ENCODE results near the gene MAS1L. TPM values are rescaled to one million over a fixed set of nuclear protein-coding genes. Genes with fewer than 3 reads are reported as not detected.

Gene MAS1L
- total RNA-seq, 1 experiment from 2014 or later: not detected

GRCh38 chr6:29461021-29461814 is 26.5 kb downstream of the MAS1L start:
- ChIA-PET POLR2A (no interaction called here), CTCF (no interaction called here), RAD21 (ENCODE audit: low non-redundant PET in 1 of 2, low total read pairs in 2 of 2, uncharacterized antibody in 2 of 2, unreplicated experiment in 2 of 2) (no interaction called here)
- no TSS peak for BruUV-seq (replicated peaks)
- DNase-seq (ENCODE audit: low read depth, low spot score): no peak
- no peak overlapping the region for H3K4me3 ChIP-seq (replicated peaks in 1 of 2; ENCODE audit: low read depth in 1 of 2, low read length in 2 of 2)
- H3K27ac ChIP-seq (ENCODE audit: low read depth, low read length): no peak overlapping the region
- no peaks in the 10 kb centered on the region for H3K9me2 ChIP-seq (ENCODE audit: insufficient read depth)
- no peak overlapping the region for H3K4me2 ChIP-seq (ENCODE audit: low read length)
- no peaks in the 10 kb centered on the region for H3K9me3 ChIP-seq (ENCODE audit: control insufficient read depth in 1 of 2, insufficient read depth in 1 of 2, low read depth in 1 of 2, low read length in 2 of 2)
- intact Hi-C loops (cut with micrococcal nuclease): no loop called here
- no peaks in the 10 kb centered on the region for H3K79me2 ChIP-seq (ENCODE audit: insufficient read depth, low read length)
- no peaks in the 10 kb centered on the region for H4K20me1 ChIP-seq (ENCODE audit: insufficient read depth)
- 0 out of 4 replicates have a peak, but pooled peaks cover 0 to 3% of the 10 kb centered on the region in 2 experiments for H3K4me1 ChIP-seq (ENCODE audit: control insufficient read depth in 1 of 2, insufficient read depth in 2 of 2, low read length in 2 of 2)
- no peak overlapping the region for H3K9ac ChIP-seq (ENCODE audit: low read length)
- no peak overlapping the region for H2AFZ ChIP-seq (ENCODE audit: low read depth, low read length, poor library complexity, severe bottlenecking)
- H3K36me3 ChIP-seq (ENCODE audit: control insufficient read depth in 1 of 2, insufficient read depth in 2 of 2, low read length in 2 of 2): no peaks in the 10 kb centered on the region
- no peak for TF ChIP-seq ZBTB33 (IDR thresholded peaks at IDR 0.05; ENCODE audit: extremely low read depth, insufficient replicate concordance, low read length)
- TF ChIP-seq ZNF274 (IDR thresholded peaks at IDR 0.05; ENCODE audit: low read depth, low read length): no peak
- TF ChIP-seq CEBPB (IDR thresholded peaks at IDR 0.05; ENCODE audit: low read depth): no peak
- no peak for TF ChIP-seq SIN3A (IDR thresholded peaks at IDR 0.05; ENCODE audit: low read depth)
- no peak for TF ChIP-seq POLR2A (IDR thresholded peaks at IDR 0.05; ENCODE audit: borderline replicate concordance, extremely low read depth, insufficient read depth, insufficient read length)
- TF ChIP-seq JUND (IDR thresholded peaks at IDR 0.05): no peak
- TF ChIP-seq ATF3 (IDR thresholded peaks at IDR 0.05): no peak
- H3K27me3 ChIP-seq (ENCODE audit: insufficient read depth, low read length): 0 out of 2 replicates have a peak, but pooled peaks cover 6% of the 10 kb centered on the region
- ATAC-seq: no peak

All from HCT116 (cell line).